Neutrophil (primary cell): ENCODE data around the gene SPTBN2.

Experiments
- H3K27ac ChIP-seq: fragments of 200-600 bp; sonication (generic); 2 replicates; pipeline ENCODE4 v1.5.1; 2016; ENCODE audit warnings: mild to moderate bottlenecking, moderate library complexity
- H3K27me3 ChIP-seq: fragments of 200-600 bp; sonication (generic); 2 replicates; pipeline ENCODE4 v1.6.0; 2016; ENCODE audit warnings: mild to moderate bottlenecking
- H3K36me3 ChIP-seq: fragments of 200-600 bp; sonication (generic); 2 replicates; pipeline ENCODE4 v1.5.1; 2017
- H3K4me1 ChIP-seq, 2 experiments: fragments of 200-600 bp in 1 of 2; sonication (generic) in 1 of 2; 1 replicate in 1 of 2; 2 replicates in 1 of 2; pipeline versions ENCODE4 v1.5.1 to v1.6.1; 2013 to 2016; ENCODE audit warnings: low read depth in 1 of 2, low read length in 1 of 2, mild to moderate bottlenecking in 1 of 2, moderate library complexity in 1 of 2; ENCODE audit not compliant: control insufficient read depth in 1 of 2, insufficient read depth in 1 of 2
- H3K4me3 ChIP-seq, 2 experiments: fragments of 200-600 bp in 1 of 2; sonication (generic) in 1 of 2; 1 replicate in 1 of 2; 2 replicates in 1 of 2; pipeline ENCODE4 v1.5.1; 2013 to 2016; ENCODE audit warnings: low read depth in 1 of 2, low read length in 1 of 2, mild to moderate bottlenecking in 1 of 2, moderate library complexity in 1 of 2
- H3K9me3 ChIP-seq: fragments of 200-600 bp; sonication (generic); 2 replicates; pipeline ENCODE4 v1.5.1; 2016
- CTCF ChIP-seq: fragments of 200-600 bp; sonication (generic); IDR thresholded peaks from 2 replicates; pipeline ENCODE4 v1.5.1; 2016; ENCODE audit warnings: antibody characterized with exemption

Gene SPTBN2

GRCh38 chr11:66694056-66694410 lies 35.0 kb downstream of the SPTBN2 start:
- Histone ChIP-seq H3K27me3 (no peaks in the 10 kb centered on the region), H3K36me3 (no peaks in the 10 kb centered on the region)

GRCh38 chr11:66693356-66694055 lies 35.5 kb downstream of the SPTBN2 start:
- no peak for TF ChIP-seq CTCF

More at GRCh38 chr11:66694056-66694410, 35.0 kb downstream of the SPTBN2 start:
- Histone ChIP-seq H3K27ac (no peak overlapping the region), H3K4me3 (no peak overlapping the region), H3K9me3 (no peaks in the 10 kb centered on the region), H3K4me1 (no peaks in the 10 kb centered on the region)
- TF ChIP-seq CTCF = no peak

GRCh38 chr11:66692871-66693331 lies 36.1 kb downstream of the SPTBN2 start:
- no peak overlapping the region for H3K4me3 ChIP-seq
- H3K27ac ChIP-seq = no peak overlapping the region
- H3K9me3 ChIP-seq = no peaks in the 10 kb centered on the region
- H3K27me3 ChIP-seq = no peaks in the 10 kb centered on the region
- no peaks in the 10 kb centered on the region for H3K36me3 ChIP-seq
- no peaks in the 10 kb centered on the region for H3K4me1 ChIP-seq
- no peak for TF ChIP-seq CTCF

More at GRCh38 chr11:66693356-66694055, 35.5 kb downstream of the SPTBN2 start:
- H3K4me3 ChIP-seq = no peak overlapping the region
- no peaks in the 10 kb centered on the region for H3K36me3 ChIP-seq
- no peaks in the 10 kb centered on the region for H3K4me1 ChIP-seq
- H3K27me3 ChIP-seq = no peaks in the 10 kb centered on the region
- H3K27ac ChIP-seq = no peak overlapping the region
- no peaks in the 10 kb centered on the region for H3K9me3 ChIP-seq

- no peak overlapping the region for H3K27ac ChIP-seq
Observed at GRCh38 chr11:66692446-66692845, 36.6 kb downstream of the SPTBN2 start.

GRCh38 chr11:66691311-66691980 lies 37.6 kb downstream of the SPTBN2 start:
- Histone ChIP-seq H3K36me3 (no peaks in the 10 kb centered on the region), H3K27me3 (no peaks in the 10 kb centered on the region), H3K4me1 (no peaks in the 10 kb centered on the region), H3K4me3 (no peak overlapping the region), H3K27ac (no peak overlapping the region), H3K9me3 (no peaks in the 10 kb centered on the region)
- no peak for TF ChIP-seq CTCF

More at GRCh38 chr11:66692446-66692845, 36.6 kb downstream of the SPTBN2 start:
- Histone ChIP-seq H3K36me3 (no peaks in the 10 kb centered on the region), H3K4me1 (no peaks in the 10 kb centered on the region), H3K4me3 (no peak overlapping the region), H3K27me3 (no peaks in the 10 kb centered on the region), H3K9me3 (no peaks in the 10 kb centered on the region)
- no peak for TF ChIP-seq CTCF
